Motor neuron (in vitro differentiated cells): ENCODE data around the gene NEURL1. TPM values are rescaled to one million over a fixed set of nuclear protein-coding genes. Genes with fewer than 3 reads are reported as not detected.
A peak's percentile ranks its signal among the peaks of the same experiment; 100 is the strongest.

Experiments
- ATAC-seq, 8 experiments: fragments of 200-7000 bp; cut with Tn5 transposase; replicated peaks in 6 of 8; 2 replicates each; pipeline ENCODE4 v1.8.0; 2021; ENCODE audit warnings: mild to moderate bottlenecking in 8 of 8, moderate library complexity in 8 of 8
- H3K27ac ChIP-seq, 2 donors: fragments of 250-450 bp; sonication (Bioruptor Pico); 2 replicates each; pipeline ENCODE4 v1.9.0; 2021; ENCODE audit warnings: antibody characterized with exemption in 2 of 2, mild to moderate bottlenecking in 2 of 2, moderate library complexity in 1 of 2
- H3K4me1 ChIP-seq, 2 donors: fragments of 250-450 bp; sonication (Bioruptor Pico); replicated peaks in 1 of 2; 2 replicates each; pipeline ENCODE4 v1.6.1; 2021; ENCODE audit warnings: antibody characterized with exemption in 2 of 2, mild to moderate bottlenecking in 2 of 2, moderate library complexity in 1 of 2
- H3K4me3 ChIP-seq, 5 donors: fragments of 250-450 bp; sonication (Bioruptor Pico); 2 replicates each; pipeline ENCODE4 v1.9.0; 2021; ENCODE audit warnings: antibody characterized with exemption in 5 of 5, mild to moderate bottlenecking in 5 of 5, moderate library complexity in 4 of 5
- WGBS, 10 experiments: fragments of 450-650 bp; shearing (Covaris generic); methylation state at CpG; one replicate each; pipeline ENCODE4 v1.0.0; 2022; 5-methylcytosine and 5-hydroxymethylcytosine counted together
- in situ Hi-C, 9 experiments: fragments of 400-800 bp; cut with MboI; loops; one replicate each; pipeline ENCODE4 v1.15.0; 2021; ENCODE audit warnings: low sequenced_read_pairs in 9 of 9, low pct_unique_long_range_greater_than_20kb in 2 of 9; ENCODE audit not compliant: unreplicated experiment in 9 of 9
- total RNA-seq, 8 experiments: library from RNA; unstranded; fragments of 300-600 nt; gene quantifications; 2 replicates each; pipeline versions ENCODE4 v1.2.3 to v1.2.4, GENCODE V29; 2022

The NEURL1 gene
- total RNA-seq = 10 to 100 TPM in 1 of 8 experiments, 1 to 10 TPM in 7; 1.6 to 11.7 (median 6.0) TPM

- Histone ChIP-seq H3K27ac (peak within 1 kb of the TSS; percentile 75 to 80), H3K4me1 (peaks cover 35 to 36% of the 10 kb centered on the region in 2 donors), H3K4me3 (peak within 1 kb of the TSS; percentile 43 to 62 (median 58))
- ATAC-seq = peak in 7 of 8 experiments; percentile 4 to 58 (median 48)
- WGBS, 10 experiments = 0 to 50% (median 9%) methylated on average over 2 to 20 of the region's 65 CpGs; no CpG with 5 or more reads in 6 of the 10 experiments
- in situ Hi-C loops = no loop called here
Observed at GRCh38 chr10:103493362-103493915, at the start of gene NEURL1. Gene NEURL1 (plus strand): TSS chr10:103493705. CDS start chr10:103494388, 683 bp downstream.

GRCh38 chr10:103444478-103444877 is 49.0 kb upstream of the NEURL1 start:
- H3K4me1 ChIP-seq = no peaks in the 10 kb centered on the region
- in situ Hi-C loops = no loop called here
- H3K4me3 ChIP-seq = no peak overlapping the region
- ATAC-seq = no peak
- H3K27ac ChIP-seq = no peak overlapping the region
- WGBS, 10 experiments = 100% methylated on average over 1 to 3 of the region's 10 CpGs; no CpG with 5 or more reads in 8 of the 10 experiments

GRCh38 chr10:103445366-103445765 is 48.1 kb upstream of the NEURL1 start:
- WGBS, 10 experiments = 82 to 100% (median 93%) methylated on average over 1 to 9 of the region's 9 CpGs; no CpG with 5 or more reads in 2 of the 10 experiments
- no peak overlapping the region for H3K27ac ChIP-seq
- no peak overlapping the region for H3K4me3 ChIP-seq
- no peaks in the 10 kb centered on the region for H3K4me1 ChIP-seq
- no peak for ATAC-seq
- in situ Hi-C loops = no loop called here

- H3K27ac ChIP-seq = no peak overlapping the region
- in situ Hi-C loops = no loop called here
- H3K4me3 ChIP-seq = no peak overlapping the region
- 0 to 100% (median 83%) methylated on average over 1 to 5 of the region's 12 CpGs; no CpG with 5 or more reads in 4 of the 10 experiments for WGBS, 10 experiments
- H3K4me1 ChIP-seq = no peaks in the 10 kb centered on the region
- ATAC-seq = peak in 2 of 8 experiments; percentile 12 to 32
Observed at GRCh38 chr10:103445767-103446567, 47.5 kb upstream of the NEURL1 start.

- H3K27ac ChIP-seq = no peak overlapping the region
- peaks cover 0 to 2% of the 10 kb centered on the region in 2 donors for H3K4me1 ChIP-seq
- no peak for ATAC-seq
- H3K4me3 ChIP-seq = no peak overlapping the region
- in situ Hi-C loops = no loop called here
- WGBS, 10 experiments = 81 to 100% (median 96%) methylated on average over 1 to 14 of the region's 23 CpGs; no CpG with 5 or more reads in 2 of the 10 experiments
Observed at GRCh38 chr10:103447187-103447586, 46.3 kb upstream of the NEURL1 start.

GRCh38 chr10:103448746-103449145 is 44.8 kb upstream of the NEURL1 start:
- ATAC-seq = peak in 3 of 8 experiments; percentile 4 to 25 (median 11)
- Histone ChIP-seq H3K27ac (no peak overlapping the region), H3K4me1 (peaks cover 0 to 9% of the 10 kb centered on the region in 2 donors), H3K4me3 (no peak overlapping the region)
- 0% methylated on average over 1 of the region's 1 CpG; no CpG with 5 or more reads in 9 of the 10 experiments for WGBS, 10 experiments
- in situ Hi-C loops = no loop called here

- Histone ChIP-seq H3K27ac (no peak overlapping the region), H3K4me1 (peaks cover 0 to 9% of the 10 kb centered on the region in 2 donors), H3K4me3 (no peak overlapping the region)
- ATAC-seq = no peak
- in situ Hi-C loops = no loop called here
- whole genome bisulfite sequencing, 10 experiments = 45 to 100% (median 89%) methylated on average over 2 to 15 of the region's 34 CpGs; no CpG with 5 or more reads in 1 of the 10 experiments
Observed at GRCh38 chr10:103449208-103450144, 44.0 kb upstream of the NEURL1 start.

GRCh38 chr10:103450201-103450695 is 43.3 kb upstream of the NEURL1 start:
- H3K4me3 ChIP-seq = no peak overlapping the region
- no peak overlapping the region for H3K27ac ChIP-seq
- in situ Hi-C loops = no loop called here
- 33 to 96% (median 77%) methylated on average over 1 to 4 of the region's 12 CpGs; no CpG with 5 or more reads in 3 of the 10 experiments for WGBS, 10 experiments
- peaks cover 0 to 9% of the 10 kb centered on the region in 2 donors for H3K4me1 ChIP-seq
- no peak for ATAC-seq

- in situ Hi-C loops = no loop called here
- no peak overlapping the region for H3K4me3 ChIP-seq
- ATAC-seq = peak in 3 of 8 experiments; percentile 42 to 51 (median 51)
- 0 to 67% (median 25%) methylated on average over 1 to 9 of the region's 14 CpGs; no CpG with 5 or more reads in 6 of the 10 experiments for WGBS, 10 experiments
- peaks cover 0 to 9% of the 10 kb centered on the region in 2 donors for H3K4me1 ChIP-seq
- H3K27ac ChIP-seq = no peak overlapping the region
Observed at GRCh38 chr10:103451091-103451813, 42.3 kb upstream of the NEURL1 start.

GRCh38 chr10:103451831-103452505 is 41.5 kb upstream of the NEURL1 start, which contains the start of gene CALHM2:
Gene CALHM2 (minus strand): TSS chr10:103452370. CDS start chr10:103449941, 2,429 bp downstream.
- H3K4me1 ChIP-seq = peaks cover 0 to 11% of the 10 kb centered on the region in 2 donors
- in situ Hi-C loops = no loop called here
- 0 to 60% (median 7%) methylated on average over 1 to 22 of the region's 32 CpGs; no CpG with 5 or more reads in 6 of the 10 experiments for WGBS, 10 experiments
- peak; percentile 40 to 86 (median 77) for ATAC-seq
- H3K4me3 ChIP-seq = peak within 1 kb of the TSS in 2 of 5 donors; percentile 10
- H3K27ac ChIP-seq = no peak within 1 kb of the TSS

GRCh38 chr10:103452506-103453230 is 40.8 kb upstream of the NEURL1 start:
- WGBS, 10 experiments = 20 to 100% (median 80%) methylated on average over 1 to 18 of the region's 27 CpGs
- peak in 3 of 8 experiments; percentile 4 to 9 (median 6) for ATAC-seq
- in situ Hi-C loops = no loop called here
- Histone ChIP-seq H3K4me1 (peaks cover 0 to 15% of the 10 kb centered on the region in 2 donors), H3K4me3 (peak overlapping the region in 2 of 5 donors; percentile 10), H3K27ac (no peak overlapping the region)
